MM.1S (cell line): ENCODE results near the gene JCHAIN.
"Not testable (repeated sequence)": the region's sequence is repeated elsewhere in the genome, so short reads cannot be mapped to it uniquely, and the experiment has no call there.

Source experiments
- DNase-seq: peaks from one replicate; pipeline ENCODE4 v3.0.0-alpha.2; 2015
- H2AFZ ChIP-seq: fragments of 300-600 bp; sonication (generic); 2 replicates; pipeline ENCODE4 v1.6.0; 2016; ENCODE audit warnings: antibody characterized with exemption, low read length
- H3F3A ChIP-seq: fragments of 300-600 bp; sonication (generic); 2 replicates; pipeline ENCODE4 v1.6.1; 2016; ENCODE audit warnings: mild to moderate bottlenecking, antibody characterized with exemption, low read length, moderate library complexity, mixed read lengths; ENCODE audit not compliant: insufficient read depth
- H3K27ac ChIP-seq: fragments of 300-600 bp; sonication (generic); 2 replicates; pipeline ENCODE4 v1.5.1; 2016; ENCODE audit warnings: mild to moderate bottlenecking, low read length
- H3K27me3 ChIP-seq: fragments of 300-600 bp; sonication (generic); replicated peaks from 2 replicates; pipeline ENCODE4 v1.6.0; 2016; ENCODE audit warnings: low read length; ENCODE audit not compliant: insufficient read depth
- H3K36me3 ChIP-seq: fragments of 300-600 bp; sonication (generic); replicated peaks from 2 replicates; pipeline ENCODE4 v1.6.1; 2016; ENCODE audit warnings: mild to moderate bottlenecking, low read length, mixed read lengths; ENCODE audit not compliant: insufficient read depth
- H3K4me1 ChIP-seq: fragments of 300-600 bp; sonication (generic); 2 replicates; pipeline ENCODE4 v1.6.1; 2016; ENCODE audit warnings: low read length, mixed read lengths
- H3K4me2 ChIP-seq: fragments of 300-600 bp; sonication (generic); 2 replicates; pipeline ENCODE4 v1.6.0; 2016; ENCODE audit warnings: low read depth, low read length
- H3K4me3 ChIP-seq: fragments of 300-600 bp; sonication (generic); 2 replicates; pipeline ENCODE4 v1.5.1; 2016; ENCODE audit warnings: low read length, mixed read lengths
- H3K79me2 ChIP-seq: fragments of 300-600 bp; sonication (generic); 2 replicates; pipeline ENCODE4 v1.6.1; 2016; ENCODE audit warnings: mixed run types, low read length, mixed read lengths
- H3K9ac ChIP-seq: fragments of 300-600 bp; sonication (generic); 2 replicates; pipeline ENCODE4 v1.6.1; 2016; ENCODE audit warnings: low read length, mixed read lengths
- H3K9me2 ChIP-seq: fragments of 300-600 bp; sonication (generic); replicated peaks from 2 replicates; pipeline ENCODE4 v1.6.1; 2016; ENCODE audit warnings: mild to moderate bottlenecking, low read length, mixed read lengths; ENCODE audit not compliant: insufficient read depth
- H3K9me3 ChIP-seq: fragments of 300-600 bp; sonication (generic); replicated peaks from 2 replicates; pipeline ENCODE4 v1.6.1; 2016; ENCODE audit warnings: mild to moderate bottlenecking, low read length, mixed read lengths; ENCODE audit not compliant: insufficient read depth
- H4K20me1 ChIP-seq: fragments of 300-600 bp; sonication (generic); 2 replicates; pipeline ENCODE4 v1.6.1; 2016; ENCODE audit warnings: mild to moderate bottlenecking, low read length, moderate library complexity, mixed read lengths; ENCODE audit not compliant: insufficient read depth
- CTCF ChIP-seq: fragments of 300-600 bp; sonication (generic); IDR thresholded peaks from 2 replicates; pipeline ENCODE4 v1.5.1; 2016; ENCODE audit warnings: antibody characterized with exemption, low read length, mixed read lengths
- EZH2 ChIP-seq: fragments of 300-600 bp; sonication (generic); optimal IDR thresholded peaks from 2 replicates; pipeline ENCODE3; 2017; ENCODE audit warnings: low read depth, mild to moderate bottlenecking, antibody characterized with exemption, low read length, mixed read lengths
- EZH2phosphoT487 ChIP-seq: fragments of 300-600 bp; sonication (generic); IDR thresholded peaks from 2 replicates; pipeline ENCODE4 v1.6.1; 2018; ENCODE audit warnings: antibody characterized with exemption, low read length

JCHAIN gene

GRCh38 chr4:70704215-70704930 lies 38.1 kb upstream of the JCHAIN start:
- peak overlapping the region; percentile 55; the same call in 1 of the 2 replicates for H3K27ac ChIP-seq

GRCh38 chr4:70703619-70704214 lies 37.4 kb upstream of the JCHAIN start:
- H3K9ac ChIP-seq = peak overlapping the region; percentile 48; the same call in 1 of the 2 replicates
- H3K4me3 ChIP-seq = peak overlapping the region; percentile 75
- H3F3A ChIP-seq = peaks cover 23% of the 10 kb centered on the region
- no peak for DNase-seq
- H3K4me2 ChIP-seq = peak overlapping the region; percentile 77
- no peaks in the 10 kb centered on the region for H3K36me3 ChIP-seq
- H3K9me2 ChIP-seq = no peaks in the 10 kb centered on the region
- no peaks in the 10 kb centered on the region for H3K9me3 ChIP-seq
- no peak for TF ChIP-seq CTCF
- no peak for TF ChIP-seq EZH2
- no peak for TF ChIP-seq EZH2phosphoT487
- H3K27me3 ChIP-seq = no peaks in the 10 kb centered on the region
- H2AFZ ChIP-seq = peak overlapping the region; percentile 79
- peaks cover 36% of the 10 kb centered on the region for H3K79me2 ChIP-seq
- no peaks in the 10 kb centered on the region for H4K20me1 ChIP-seq
- H3K27ac ChIP-seq = peak overlapping the region; percentile 55; the same call in 1 of the 2 replicates
- peaks cover 10% of the 10 kb centered on the region; the same call in 1 of the 2 replicates for H3K4me1 ChIP-seq

More at GRCh38 chr4:70704215-70704930, 38.1 kb upstream of the JCHAIN start:
- H4K20me1 ChIP-seq = no peaks in the 10 kb centered on the region
- H2AFZ ChIP-seq = peak overlapping the region; percentile 79
- no peak for TF ChIP-seq EZH2
- TF ChIP-seq CTCF = peak; percentile 33; the same call in 1 of the 2 replicates
- peaks cover 23% of the 10 kb centered on the region for H3F3A ChIP-seq
- peak overlapping the region; percentile 75 for H3K4me3 ChIP-seq
- H3K9ac ChIP-seq = peak overlapping the region; percentile 62; the same call in 1 of the 2 replicates
- H3K9me3 ChIP-seq = no peaks in the 10 kb centered on the region
- H3K4me2 ChIP-seq = peak overlapping the region; percentile 77
- H3K9me2 ChIP-seq = no peaks in the 10 kb centered on the region
- H3K27me3 ChIP-seq = no peaks in the 10 kb centered on the region
- H3K36me3 ChIP-seq = no peaks in the 10 kb centered on the region
- DNase-seq = peak; percentile 82
- H3K79me2 ChIP-seq = peaks cover 42% of the 10 kb centered on the region
- H3K4me1 ChIP-seq = peaks cover 10% of the 10 kb centered on the region; the same call in 1 of the 2 replicates

- not testable (repeated sequence) for H3K27me3 ChIP-seq, H3K9me2 ChIP-seq, DNase-seq, H3K4me3 ChIP-seq, H4K20me1 ChIP-seq, H3K36me3 ChIP-seq, H3K9me3 ChIP-seq, H3K9ac ChIP-seq, H3K4me2 ChIP-seq, H3K27ac ChIP-seq, H3K4me1 ChIP-seq, H2AFZ ChIP-seq
- Histone ChIP-seq H3K79me2 (peaks cover 24% of the 10 kb centered on the region), H3F3A (peaks cover 23% of the 10 kb centered on the region)
These were observed 36.3 kb upstream of the JCHAIN start for GRCh38 chr4:70702592-70702991.

- no peak overlapping the region for H3K4me3 ChIP-seq
- H3K9me3 ChIP-seq = no peaks in the 10 kb centered on the region
- no peak overlapping the region for H3K27ac ChIP-seq
- H3K79me2 ChIP-seq = peaks cover 11% of the 10 kb centered on the region
- H2AFZ ChIP-seq = no peak overlapping the region
- H3K27me3 ChIP-seq = no peaks in the 10 kb centered on the region
- H3K9ac ChIP-seq = no peak overlapping the region
- DNase-seq = no peak
- H4K20me1 ChIP-seq = no peaks in the 10 kb centered on the region
- TF ChIP-seq CTCF (no peak), EZH2phosphoT487 (no peak), EZH2 (no peak)
- peaks cover 3% of the 10 kb centered on the region; the same call in 1 of the 2 replicates for H3K4me1 ChIP-seq
- H3K4me2 ChIP-seq = no peak overlapping the region
- H3K36me3 ChIP-seq = no peaks in the 10 kb centered on the region
- no peaks in the 10 kb centered on the region for H3K9me2 ChIP-seq
- peaks cover 27% of the 10 kb centered on the region for H3F3A ChIP-seq
These were observed 35.0 kb upstream of the JCHAIN start for GRCh38 chr4:70701271-70701670.
